HG03575 (cell line): ENCODE results near the gene FRMPD2.
"Not testable (repeated sequence)": the region's sequence is repeated elsewhere in the genome, so short reads cannot be mapped to it uniquely, and the experiment has no call there.

Source experiments
- ATAC-seq: cut with Tn5 transposase; IDR thresholded peaks from one replicate; pipeline ENCODE4 v1.9.1; 2021; ENCODE audit not compliant: unreplicated experiment, insufficient number of reproducible peaks, low FRiP score; ENCODE audit errors: extremely low read depth

FRMPD2 gene

DNA sequence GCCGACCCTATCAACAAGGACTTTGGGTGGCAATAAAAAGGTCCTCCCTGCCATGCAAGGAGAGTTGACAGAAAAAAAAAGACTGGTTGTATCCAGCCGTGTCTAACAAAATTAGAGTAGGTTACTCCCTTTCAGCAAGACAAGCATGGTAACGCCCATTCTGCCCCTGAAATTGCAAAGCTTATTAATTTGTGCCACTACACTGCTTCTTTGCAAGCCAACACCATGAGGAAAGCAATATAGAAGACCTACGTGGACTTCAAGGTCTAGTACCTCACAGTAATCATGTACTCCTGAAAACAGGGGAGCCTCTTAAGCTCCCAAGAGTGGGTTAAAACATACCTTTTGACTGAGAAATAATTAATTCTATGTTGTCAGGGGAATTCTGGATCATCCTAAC is 90.3 kb downstream of the FRMPD2 start:
- no peak for ATAC-seq

DNA sequence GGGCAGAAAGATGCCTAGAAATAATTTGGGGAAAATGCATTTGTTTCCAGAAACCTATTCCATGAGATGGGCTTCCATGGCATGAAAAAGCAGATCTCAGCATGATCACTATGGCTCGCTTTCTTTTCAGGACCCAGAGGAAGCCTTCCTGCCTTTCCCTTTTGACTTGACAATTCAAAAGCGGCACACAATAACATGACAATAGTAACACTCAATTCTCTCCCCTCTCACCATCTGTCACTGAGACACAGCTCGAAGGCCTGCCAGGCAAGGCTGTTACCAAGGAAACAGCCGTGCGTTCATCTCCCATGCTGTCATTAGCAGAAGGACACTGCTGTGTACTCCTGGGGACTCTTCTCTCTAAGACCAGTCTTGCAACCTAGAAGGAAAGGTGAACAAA is 101.8 kb downstream of the FRMPD2 start:
- ATAC-seq, result not testable (repeated sequence)

DNA sequence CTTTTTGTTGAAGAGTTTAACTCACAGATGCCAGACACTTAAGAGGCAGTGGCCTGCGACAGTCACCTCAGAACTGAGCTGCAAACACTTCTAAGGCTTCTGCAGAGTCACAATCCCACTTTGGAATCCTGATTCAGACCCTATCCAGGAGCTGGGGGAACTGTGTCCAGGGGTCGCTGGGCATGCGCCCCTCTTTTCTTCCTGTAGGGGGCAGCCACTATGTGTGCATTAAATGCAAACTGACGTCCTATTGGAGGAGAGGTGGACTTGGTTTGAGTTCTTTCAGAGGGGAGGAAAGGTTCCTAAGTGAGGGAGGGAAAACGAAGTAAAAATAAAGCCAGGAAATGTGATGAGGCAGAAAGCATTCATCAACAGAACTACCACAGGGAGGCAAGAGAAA is 113.8 kb downstream of the FRMPD2 start:
- not testable (repeated sequence) for ATAC-seq

DNA sequence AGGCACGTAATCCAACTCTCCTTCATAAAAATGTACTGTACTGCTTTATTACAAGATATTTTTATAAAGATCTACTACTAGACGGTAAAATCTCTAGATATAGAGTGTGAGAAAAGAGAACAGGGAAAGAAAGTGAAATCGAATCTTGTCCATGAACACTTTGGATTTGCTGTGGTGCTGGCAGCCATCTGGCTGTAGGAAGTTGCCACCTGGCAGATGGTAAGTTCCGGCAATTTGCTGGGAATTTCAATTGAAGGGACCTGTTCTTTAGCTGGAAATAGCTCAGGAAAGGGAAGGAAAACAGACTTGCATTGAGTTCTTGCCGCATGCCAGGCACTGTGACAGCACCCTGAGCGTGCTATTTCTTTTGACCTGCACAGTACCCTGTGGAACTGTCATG is 114.3 kb downstream of the FRMPD2 start:
- ATAC-seq, result not testable (repeated sequence)

DNA sequence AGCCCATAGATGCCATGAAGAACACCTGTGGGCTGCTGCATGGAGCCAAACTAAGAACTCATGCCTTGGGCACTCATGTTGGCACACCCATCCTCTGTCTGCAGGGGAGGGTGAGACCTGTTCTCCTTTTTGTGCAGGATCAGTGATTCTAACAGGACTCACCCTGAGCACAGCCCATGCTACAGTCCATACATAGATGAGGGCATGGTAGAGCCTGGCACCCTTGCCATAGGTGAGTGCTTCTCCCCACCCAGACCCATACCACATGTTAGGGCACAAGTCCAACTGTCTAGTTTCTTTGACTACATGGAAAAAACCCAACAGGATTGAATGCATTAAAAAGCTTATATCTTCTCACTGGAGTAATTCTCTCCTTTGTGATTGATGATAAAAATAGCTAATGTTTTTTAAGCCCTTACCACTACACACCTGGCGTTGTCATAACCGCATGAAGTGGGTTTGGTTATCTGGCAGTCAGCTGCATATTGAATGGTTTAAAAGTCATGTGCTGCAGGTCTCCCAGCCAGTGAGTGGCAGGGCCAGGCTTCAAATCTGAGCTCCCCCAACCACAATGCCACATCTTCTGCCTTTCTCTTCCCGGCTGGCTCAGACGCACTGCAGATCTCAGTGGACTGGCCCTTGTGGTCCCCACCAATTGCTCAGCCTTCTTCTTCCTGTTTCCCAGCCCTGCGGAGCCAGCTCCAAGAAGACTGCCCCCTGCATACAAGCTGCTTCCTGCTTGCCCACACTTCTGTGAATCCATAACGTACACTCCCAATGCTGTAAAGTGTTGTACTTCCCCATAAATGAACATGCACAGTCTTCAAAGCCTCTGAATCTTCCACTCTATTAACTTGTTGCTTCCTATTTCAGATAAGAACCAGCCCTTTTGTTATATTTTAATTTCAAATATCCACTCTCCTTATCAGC is 120.0 kb downstream of the FRMPD2 start:
- ATAC-seq, result not testable (repeated sequence)

DNA sequence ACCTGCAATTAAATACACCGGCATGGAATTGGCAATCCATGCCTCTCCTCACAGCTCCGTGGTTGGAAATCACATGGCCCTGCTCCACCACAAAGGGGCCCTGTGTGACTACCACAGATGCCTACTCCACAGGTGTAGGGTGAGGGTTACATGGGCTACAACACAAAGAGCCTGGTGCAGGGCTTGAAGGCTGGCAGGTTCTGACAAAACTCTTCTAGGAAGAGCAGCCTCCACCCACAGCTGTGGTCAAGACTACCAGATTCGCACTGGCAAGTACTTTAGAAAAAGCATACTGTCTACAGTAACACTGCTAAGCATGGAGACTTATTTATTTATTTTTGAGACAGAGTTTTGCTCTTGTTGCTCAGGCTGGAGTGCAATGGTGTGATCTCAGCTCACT is 126.9 kb downstream of the FRMPD2 start:
- not testable (repeated sequence) for ATAC-seq

DNA sequence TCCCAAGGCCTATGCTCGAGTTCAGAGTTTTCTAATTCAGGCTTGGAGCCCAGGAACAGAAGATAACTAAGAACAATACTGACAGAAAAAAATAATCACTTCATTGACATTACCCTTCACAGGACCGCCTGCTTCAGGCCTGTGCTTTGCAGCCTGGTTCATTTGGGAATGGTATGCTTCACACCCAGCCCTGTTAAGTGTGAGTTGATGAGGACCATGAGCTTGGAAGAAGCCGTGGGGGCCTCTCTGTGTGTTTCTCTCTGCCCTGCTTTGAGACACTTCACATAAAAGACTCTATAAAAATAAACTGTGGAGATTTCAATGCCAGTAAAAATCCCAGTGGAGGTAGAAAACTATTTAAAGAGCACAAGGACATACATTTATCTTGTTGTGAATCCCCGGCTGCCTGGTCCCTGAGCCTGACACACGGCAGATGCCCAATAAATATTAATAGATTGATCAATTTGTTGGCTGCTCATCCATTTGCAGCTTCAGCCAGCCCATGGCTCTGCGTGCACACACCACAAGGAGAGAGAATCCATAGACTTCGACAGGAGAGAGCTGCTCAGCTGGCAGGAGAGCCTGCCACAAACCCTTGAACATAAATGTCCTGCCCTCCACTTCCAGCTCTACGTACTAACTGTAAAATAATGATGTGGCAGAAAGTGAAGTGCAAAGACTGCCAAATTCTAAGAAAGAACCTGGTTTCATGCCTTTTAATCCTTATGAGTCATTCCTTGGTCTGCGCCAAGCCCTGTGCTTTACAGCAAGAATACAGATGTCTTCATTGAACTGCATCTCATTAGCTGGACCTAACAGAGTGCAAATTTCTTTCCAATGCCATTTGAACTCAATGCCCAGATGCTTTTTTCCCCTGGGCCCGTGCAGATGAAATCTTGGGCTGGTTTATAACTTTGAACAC is 130.5 kb downstream of the FRMPD2 start:
- not testable (repeated sequence) for ATAC-seq

DNA sequence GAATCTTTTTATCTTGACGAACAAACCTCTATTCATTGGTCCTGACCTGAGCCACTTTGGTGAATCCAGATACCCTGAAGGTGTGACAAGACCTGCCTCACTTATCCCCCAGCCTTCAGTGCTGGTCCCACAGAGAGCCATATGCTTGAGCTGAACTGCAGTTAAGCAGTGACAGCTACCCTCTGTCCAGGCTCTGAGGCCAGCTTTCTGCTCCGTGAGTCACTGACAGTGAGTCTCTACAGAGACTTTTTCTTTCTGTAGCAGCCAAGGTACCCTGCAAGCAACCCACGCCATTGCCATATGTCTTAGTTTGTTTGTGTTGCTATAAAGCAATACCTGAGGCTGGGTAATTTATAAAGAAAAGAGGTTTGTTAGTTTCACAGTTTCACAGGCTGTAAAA is 133.5 kb downstream of the FRMPD2 start:
- not testable (repeated sequence) for ATAC-seq

DNA sequence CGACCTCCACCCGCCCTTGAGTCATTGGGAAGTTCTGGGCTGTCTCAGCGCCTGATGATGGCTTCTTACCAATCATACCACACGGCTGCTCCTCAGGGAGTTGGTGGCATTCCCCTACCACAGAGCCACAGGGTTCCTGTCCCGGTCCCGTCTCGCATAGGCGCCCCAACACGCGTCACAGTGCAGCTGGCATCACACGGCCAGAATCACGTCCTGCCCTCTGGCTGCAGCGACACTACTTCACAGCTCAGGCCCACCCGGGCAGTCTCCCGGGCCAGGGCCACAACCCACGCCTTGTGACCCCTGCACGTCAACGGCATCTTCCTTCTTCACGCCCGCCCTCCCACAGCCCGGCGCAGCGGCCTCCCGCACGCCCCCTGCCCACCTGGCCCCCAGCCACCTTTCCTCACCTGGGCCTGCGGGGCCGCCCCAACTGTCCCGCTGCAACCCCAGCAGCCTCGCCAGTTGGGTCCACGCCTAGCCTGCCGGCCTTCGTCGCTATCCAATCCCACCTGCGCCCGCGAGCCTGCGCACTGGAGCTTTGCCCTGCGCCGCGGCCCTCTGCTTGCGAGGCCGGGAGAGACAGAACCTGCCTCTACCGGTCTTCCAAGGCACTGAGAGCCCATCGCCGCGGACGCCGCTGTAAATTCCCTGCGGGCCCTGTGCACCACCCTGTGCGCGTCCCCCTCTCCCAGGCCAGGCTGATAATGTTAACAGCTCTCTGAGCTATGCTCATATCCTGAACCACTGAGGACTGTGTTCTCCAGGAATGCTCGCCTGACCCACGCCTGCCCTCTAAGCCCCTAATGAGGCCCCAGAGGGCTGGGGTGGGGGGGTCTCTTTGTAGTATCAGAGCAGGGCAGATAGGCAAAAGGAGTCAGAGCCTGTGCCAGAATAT is 134.3 kb downstream of the FRMPD2 start:
- ATAC-seq, result not testable (repeated sequence)

DNA sequence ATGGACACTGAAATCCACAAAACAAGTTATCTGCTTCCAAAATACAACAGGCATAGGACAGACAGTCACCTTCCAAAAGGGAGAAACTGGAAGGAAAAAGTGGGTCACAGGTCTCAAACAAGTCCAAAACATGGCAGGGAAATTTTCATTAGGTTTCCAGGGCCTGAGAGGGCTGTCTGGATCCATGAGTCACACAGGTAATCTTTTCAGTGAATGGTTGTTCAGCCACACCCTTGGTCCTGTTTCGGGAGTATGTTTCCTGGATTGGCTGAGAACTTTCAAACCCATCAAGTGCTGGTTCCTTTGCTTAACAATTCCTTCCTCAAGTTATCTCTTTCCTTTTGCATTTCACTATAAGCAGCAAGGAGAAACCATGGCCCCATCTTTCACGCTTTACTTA is 145.5 kb downstream of the FRMPD2 start:
- not testable (repeated sequence) for ATAC-seq

DNA sequence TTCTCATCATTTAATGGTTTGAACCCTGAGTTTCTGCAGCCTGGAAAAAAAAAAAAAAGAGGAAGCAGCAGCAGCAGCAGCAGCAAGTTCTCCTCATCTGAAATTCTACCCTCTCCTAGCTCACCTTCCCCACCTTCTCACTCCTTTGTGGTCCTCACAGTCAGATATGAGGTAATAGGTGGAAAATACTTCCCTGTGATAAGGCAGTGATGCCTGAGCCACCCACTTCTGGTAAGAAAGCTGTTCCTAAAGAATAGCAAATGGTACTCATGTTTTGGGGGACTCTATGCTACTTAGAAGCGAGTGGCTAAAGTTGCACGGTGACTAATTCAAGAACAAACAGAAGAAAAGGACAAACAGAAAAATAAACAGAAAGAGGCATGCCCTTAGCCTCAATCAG is 148.2 kb downstream of the FRMPD2 start:
- ATAC-seq, result not testable (repeated sequence)

DNA sequence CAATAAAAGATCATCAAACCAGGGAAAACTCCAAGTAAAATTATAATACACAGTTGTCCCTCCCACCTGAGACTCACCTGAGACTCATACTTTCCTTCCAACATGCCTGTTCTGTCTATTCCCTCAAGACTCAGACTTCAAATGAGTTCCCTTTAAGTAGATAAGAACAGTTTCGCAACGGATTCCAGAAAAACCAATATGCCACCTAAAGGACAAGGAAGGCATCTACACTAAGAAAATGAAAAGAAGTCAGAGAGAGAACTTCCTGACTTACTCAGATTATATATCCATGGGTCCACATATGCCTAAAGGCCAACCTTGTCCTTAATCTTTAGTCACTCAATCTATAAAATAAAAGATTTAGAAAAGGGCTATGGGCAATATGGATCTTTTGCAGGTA is 148.9 kb downstream of the FRMPD2 start:
- ATAC-seq, result not testable (repeated sequence)

DNA sequence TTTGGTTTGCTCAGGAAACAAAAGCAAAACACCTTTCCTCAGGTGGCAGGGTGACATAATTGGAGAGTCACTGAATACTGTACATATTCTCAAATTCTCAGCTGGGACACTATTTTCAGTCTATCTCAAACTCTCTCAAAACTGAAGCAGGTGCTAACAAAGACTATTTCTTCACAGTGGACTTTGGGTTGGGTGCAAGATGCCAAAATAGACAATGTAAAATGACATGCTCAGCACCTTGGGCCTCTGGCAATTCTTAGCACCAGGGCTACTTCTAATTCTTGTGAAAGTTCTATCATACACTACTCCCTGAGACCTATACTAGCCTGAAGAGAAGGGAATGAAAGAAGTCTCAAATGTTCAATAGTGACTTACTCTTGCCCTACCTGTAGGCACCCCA is 151.9 kb downstream of the FRMPD2 start:
- ATAC-seq, result not testable (repeated sequence)

DNA sequence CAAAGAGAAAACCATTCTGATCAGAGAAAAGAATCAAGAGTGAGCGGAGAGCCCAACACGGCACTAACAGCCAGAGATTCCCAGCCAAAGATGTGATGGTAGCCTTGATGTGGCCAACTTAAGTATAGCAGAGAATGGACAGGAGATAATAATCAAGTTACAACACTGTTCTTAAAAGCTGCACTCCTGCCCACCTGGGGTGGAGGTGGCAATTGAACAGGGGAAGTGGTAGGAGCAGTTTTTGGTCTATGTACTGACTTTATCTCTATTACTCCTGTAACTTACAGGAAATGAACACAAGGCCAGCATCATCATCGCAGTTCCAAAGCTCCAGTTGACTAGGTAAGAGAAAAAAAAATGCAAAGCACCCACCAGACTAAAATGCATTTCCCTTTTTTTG is 164.2 kb downstream of the FRMPD2 start:
- ATAC-seq, result not testable (repeated sequence)
